K562 (cell line): ENCODE data around the gene NFATC3. TPM values are rescaled to one million over a fixed set of nuclear protein-coding genes. Genes with fewer than 3 reads are reported as not detected.

Experiments used
- CTBP1 ChIP-seq: fragments of 450-650 bp; IDR thresholded peaks from 2 replicates; pipeline ENCODE4 v1.6.1; 2016; ENCODE audit warnings: borderline replicate concordance
- HDAC3 ChIP-seq: fragments of 450-650 bp; IDR thresholded peaks from 2 replicates; pipeline ENCODE4 v1.6.1; 2018; ENCODE audit warnings: borderline replicate concordance, mild to moderate bottlenecking, moderate library complexity; ENCODE audit not compliant: partially characterized antibody
- JUNB ChIP-seq: fragments of 450-650 bp; formaldehyde crosslinking; conservative IDR thresholded peaks from 2 replicates; pipeline ENCODE4 v1.4.0; 2020; ENCODE audit warnings: mild to moderate bottlenecking
- JUND ChIP-seq, 2 experiments: IDR thresholded peaks; 2 replicates in 1 of 2; 3 replicates in 1 of 2; pipeline ENCODE4 v1.6.1; 2011; ENCODE audit warnings: borderline replicate concordance in 2 of 2, low read depth in 2 of 2, low read length in 2 of 2, improper control_type of control experiment in 1 of 2, missing biosample characterization in 1 of 2, missing genetic modification characterization in 1 of 2, missing genetic modification reagents in 1 of 2
- KDM2B ChIP-seq: fragments of 250-450 bp; sonication (Bioruptor Pico); IDR thresholded peaks from 2 replicates; pipeline ENCODE4 v1.8.0; 2021; ENCODE audit warnings: mild to moderate bottlenecking, moderate library complexity
- KDM4B ChIP-seq, 2 experiments: fragments of 450-650 bp in 1 of 2; sonication (generic) in 1 of 2; IDR thresholded peaks; 2 replicates each; pipeline ENCODE4 v1.6.1; 2016 to 2017; ENCODE audit warnings: borderline replicate concordance in 2 of 2, antibody characterized with exemption in 1 of 2, low read depth in 1 of 2, mild to moderate bottlenecking in 1 of 2
- RB1 ChIP-seq: fragments of 450-650 bp; IDR thresholded peaks from 2 replicates; pipeline ENCODE4 v1.6.1; 2017; ENCODE audit warnings: low read depth, mild to moderate bottlenecking
- SMAD1 ChIP-seq: fragments of 150-350 bp; IDR thresholded peaks from 2 replicates; pipeline ENCODE4 v1.6.1; 2014; ENCODE audit warnings: low read length, low read depth; ENCODE audit not compliant: partially characterized antibody
- SRSF9 ChIP-seq: fragments of 200-400 bp; formaldehyde crosslinking; IDR thresholded peaks from 2 replicates; pipeline ENCODE4 v1.6.1; 2017; ENCODE audit warnings: low read depth, low read length, borderline replicate concordance
- TBP ChIP-seq: optimal IDR thresholded peaks from 2 replicates; pipeline ENCODE3; 2011; ENCODE audit warnings: low read depth, low read length, improper control_type of control experiment
- XRCC4 ChIP-seq: IDR thresholded peaks from one replicate; pipeline ENCODE4 v1.6.1; 2011; ENCODE audit not compliant: insufficient read depth, insufficient read length; ENCODE audit errors: extremely low read depth
- YBX1 ChIP-seq: fragments of 450-650 bp; IDR thresholded peaks from 2 replicates; pipeline ENCODE4 v1.7.1; 2016; ENCODE audit warnings: mild to moderate bottlenecking
- ZFPM2 ChIP-seq: fragments of 250-450 bp; sonication (Bioruptor Pico); IDR thresholded peaks from 2 replicates; pipeline ENCODE4 v1.5.1; 2022; ENCODE audit warnings: mild to moderate bottlenecking
- ZNF212 ChIP-seq: fragments of 450-650 bp; formaldehyde crosslinking; IDR thresholded peaks from 2 replicates; pipeline ENCODE4 v1.4.0; 2020; ENCODE audit warnings: mild to moderate bottlenecking
- ZNF224 ChIP-seq: sonication (generic); formaldehyde crosslinking; IDR thresholded peaks from 2 replicates; pipeline ENCODE4 v1.8.0; 2022; ENCODE audit warnings: mild to moderate bottlenecking, missing genetic modification reagents
- ZNF561 ChIP-seq: fragments of 450-650 bp; formaldehyde crosslinking; conservative IDR thresholded peaks from 2 replicates; pipeline ENCODE4 v1.4.0; 2020; ENCODE audit warnings: mild to moderate bottlenecking, moderate library complexity
- ZNF695 ChIP-seq: fragments of 450-650 bp; formaldehyde crosslinking; IDR thresholded peaks from 2 replicates; pipeline ENCODE4 v1.4.0; 2020; ENCODE audit warnings: mild to moderate bottlenecking, moderate library complexity
- polyA plus RNA-seq, 8 experiments: library from polyadenylated mRNA; depleted of rRNA in 4 of 8; stranded (reverse) in 5 of 8; unstranded in 3 of 8; fragments of >200 nt; fragmentation: Nextera tagmentation in 2 of 8; fragmentation: Illumina TruSeq in 1 of 8; extraction: Ambion mirVana in 2 of 8; extraction: Trizol in 1 of 8; gene quantifications; 2 replicates each; pipeline versions ENCODE4 v1.2.1 to v1.2.3, GENCODE V29; 2011 to 2014; ENCODE audit warnings: inconsistent platforms in 1 of 8, missing spikeins in 1 of 8
- total RNA-seq, 7 experiments: library from RNA; depleted of rRNA in 6 of 7; stranded (reverse); fragments of >200 nt in 6 of 7; fragmentation: Illumina TruSeq in 2 of 7; extraction: Trizol in 2 of 7; gene quantifications; 2 replicates each; pipeline versions ENCODE4 v1.2.1 to v1.2.3, GENCODE V29; 2011 to 2021; ENCODE audit warnings: low replicate concordance in 1 of 7
- TF ChIP-seq, protein P1 (sequence below): fragments of 250-450 bp; sonication (Bioruptor Pico); IDR thresholded peaks from 2 replicates; pipeline ENCODE4 v1.5.0; 2021; ENCODE audit warnings: mild to moderate bottlenecking, moderate library complexity
- TF ChIP-seq, protein P2 (sequence below), 2 experiments: fragments of 250-450 bp in 1 of 2; fragments of 450-650 bp in 1 of 2; sonication (Bioruptor Pico) in 1 of 2; IDR thresholded peaks; 2 replicates each; pipeline versions ENCODE4 v1.6.1 to v1.8.0; 2016 to 2021; ENCODE audit warnings: mild to moderate bottlenecking in 2 of 2, moderate library complexity in 2 of 2, missing compliant biosample characterization in 1 of 2, missing genetic modification characterization in 1 of 2
- TF ChIP-seq, protein P3 (sequence below): sonication (generic); formaldehyde crosslinking; IDR thresholded peaks from 2 replicates; pipeline ENCODE4 v1.8.0; 2022; ENCODE audit warnings: missing genetic modification reagents, mild to moderate bottlenecking, moderate library complexity, borderline replicate concordance
- TF ChIP-seq, protein P4 (sequence below): fragments of 200-800 bp; sonication (Bioruptor generic); IDR thresholded peaks from 2 replicates; pipeline ENCODE4 v1.6.1; 2017; ENCODE audit warnings: missing genetic modification characterization, missing compliant biosample characterization

NFATC3 gene
- total and polyA plus RNA-seq, 9 of the 15 experiments (the other 6 are each of a cell fraction or from before 2014, with no cell fraction given) = 15.7 to 98.4 (median 59.4) TPM

DNA sequence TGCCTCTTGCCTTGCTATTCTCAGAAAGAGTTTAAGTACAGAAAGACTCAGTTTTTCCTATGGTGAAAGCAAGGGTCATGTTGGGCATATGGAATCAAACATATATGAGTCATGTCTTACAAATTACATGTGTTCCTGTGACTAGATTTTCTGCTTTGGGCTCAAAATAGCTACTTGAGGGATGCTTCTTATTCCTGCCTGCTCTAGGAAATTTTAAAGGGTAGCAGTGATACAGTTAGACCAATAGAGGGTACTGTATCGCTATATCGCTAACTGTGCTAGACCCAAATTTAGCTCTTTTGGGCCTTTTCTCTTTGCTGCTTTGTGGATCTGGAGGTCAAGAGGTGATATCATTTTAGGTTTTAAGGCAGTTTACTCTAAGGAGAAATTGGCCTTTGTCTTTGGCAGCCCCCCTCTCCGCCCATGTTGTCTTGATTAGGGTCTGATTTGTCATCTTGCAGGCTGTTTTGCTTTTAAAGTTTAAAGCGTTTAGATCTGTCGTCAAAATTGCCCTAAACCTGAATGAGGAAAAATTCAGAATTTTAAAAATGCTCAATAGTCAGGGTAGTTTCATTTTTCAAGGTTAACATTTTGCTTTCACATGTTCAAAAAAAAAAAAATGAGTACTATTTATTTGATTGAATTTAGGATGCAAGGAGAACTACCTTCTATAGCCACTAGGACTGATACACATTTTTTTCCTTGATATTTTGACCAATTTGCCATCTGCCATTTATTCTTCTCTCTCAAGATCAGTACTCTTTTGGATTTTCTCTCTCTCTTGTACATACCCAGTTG lies 8.8 kb downstream of the NFATC3 start (continued):
- TF ChIP-seq, protein P1, sequence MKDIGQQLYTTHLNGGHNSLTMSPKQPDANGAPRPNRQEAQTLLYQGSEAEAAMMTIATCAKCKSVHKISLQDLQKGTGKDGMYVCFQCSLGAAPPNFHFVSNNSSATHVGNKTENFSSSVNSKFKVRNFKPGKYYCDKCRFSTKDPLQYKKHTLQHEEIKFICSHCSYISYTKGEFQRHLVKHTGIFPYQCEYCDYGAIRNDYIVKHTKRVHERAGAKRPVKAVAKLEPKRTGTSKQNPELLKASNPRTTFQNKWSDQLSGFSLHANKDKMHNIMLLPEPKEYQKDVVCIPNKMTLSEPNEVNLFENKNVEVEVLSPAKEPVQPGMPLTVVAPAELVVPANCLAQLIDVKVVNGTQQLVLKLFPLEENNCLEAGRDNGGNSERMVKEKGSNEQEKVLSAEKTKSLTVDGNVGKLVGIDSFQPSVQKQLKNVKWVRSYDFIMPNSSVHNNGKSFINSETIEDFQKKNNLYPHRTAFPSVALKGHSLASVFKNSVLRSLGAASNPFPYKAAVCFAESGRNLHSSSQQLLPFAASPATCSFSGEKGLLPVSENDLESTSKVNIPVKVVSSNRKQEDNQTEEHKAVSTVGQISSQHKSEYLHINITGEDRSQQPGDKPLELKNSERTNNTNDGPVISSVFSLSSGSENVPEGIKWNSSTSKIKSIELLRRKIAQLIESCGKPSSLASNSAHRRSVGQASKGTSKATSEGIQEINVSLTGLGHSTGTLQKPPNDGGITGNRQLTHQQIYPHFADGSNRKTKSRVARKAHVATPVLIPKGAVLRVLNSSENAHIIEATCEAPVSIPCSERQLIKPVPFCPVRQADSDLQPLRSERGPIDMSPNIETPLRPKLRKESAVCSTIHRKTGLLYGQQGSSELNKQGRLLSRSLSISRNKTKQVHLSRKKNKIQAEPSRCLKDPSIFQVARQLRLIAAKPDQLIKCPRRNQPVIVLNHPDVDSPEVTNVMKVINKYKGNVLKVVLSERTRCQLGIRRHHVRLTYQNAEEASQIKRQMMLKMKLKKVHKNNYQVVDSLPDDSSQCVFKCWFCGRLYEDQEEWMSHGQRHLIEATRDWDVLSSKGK (CRISPR knock-in tag) = no peak
- TF ChIP-seq, protein P2, sequence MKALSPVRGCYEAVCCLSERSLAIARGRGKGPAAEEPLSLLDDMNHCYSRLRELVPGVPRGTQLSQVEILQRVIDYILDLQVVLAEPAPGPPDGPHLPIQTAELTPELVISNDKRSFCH (CRISPR knock-in tag; IDR thresholded peaks at IDR 0.05) = no peak
- TF ChIP-seq, protein P2 (tag; IDR thresholded peaks at IDR 0.05) = no peak
- TF ChIP-seq TBP (no peak), XRCC4 (no peak), KDM4B (IDR thresholded peaks at IDR 0.05; ENCODE audit: borderline replicate concordance in 2 of 2, low read depth in 1 of 2) (no peak), RB1 (no peak), ZNF224 (CRISPR knock-in tag) (no peak), KDM2B (CRISPR knock-in tag) (no peak), HDAC3 (no peak), ZFPM2 (no peak), ZNF695 (no peak), JUND (IDR thresholded peaks at IDR 0.05; ENCODE audit: borderline replicate concordance, low read depth, low read length) (no peak), JUND (tag; IDR thresholded peaks at IDR 0.05; ENCODE audit: borderline replicate concordance, low read depth, low read length) (peak; percentile 24; the same call in 1 of the 3 replicates), CTBP1 (peak; percentile 43), ZNF212 (CRISPR knock-in tag) (no peak), SMAD1 (no peak), JUNB (CRISPR knock-in tag) (no peak), ZNF561 (CRISPR knock-in tag) (no peak), YBX1 (no peak), SRSF9 (no peak)
- TF ChIP-seq, protein P3, sequence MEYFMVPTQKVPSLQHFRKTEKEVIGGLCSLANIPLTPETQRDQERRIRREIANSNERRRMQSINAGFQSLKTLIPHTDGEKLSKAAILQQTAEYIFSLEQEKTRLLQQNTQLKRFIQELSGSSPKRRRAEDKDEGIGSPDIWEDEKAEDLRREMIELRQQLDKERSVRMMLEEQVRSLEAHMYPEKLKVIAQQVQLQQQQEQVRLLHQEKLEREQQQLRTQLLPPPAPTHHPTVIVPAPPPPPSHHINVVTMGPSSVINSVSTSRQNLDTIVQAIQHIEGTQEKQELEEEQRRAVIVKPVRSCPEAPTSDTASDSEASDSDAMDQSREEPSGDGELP (CRISPR knock-in tag) = no peak
- TF ChIP-seq, protein P4, sequence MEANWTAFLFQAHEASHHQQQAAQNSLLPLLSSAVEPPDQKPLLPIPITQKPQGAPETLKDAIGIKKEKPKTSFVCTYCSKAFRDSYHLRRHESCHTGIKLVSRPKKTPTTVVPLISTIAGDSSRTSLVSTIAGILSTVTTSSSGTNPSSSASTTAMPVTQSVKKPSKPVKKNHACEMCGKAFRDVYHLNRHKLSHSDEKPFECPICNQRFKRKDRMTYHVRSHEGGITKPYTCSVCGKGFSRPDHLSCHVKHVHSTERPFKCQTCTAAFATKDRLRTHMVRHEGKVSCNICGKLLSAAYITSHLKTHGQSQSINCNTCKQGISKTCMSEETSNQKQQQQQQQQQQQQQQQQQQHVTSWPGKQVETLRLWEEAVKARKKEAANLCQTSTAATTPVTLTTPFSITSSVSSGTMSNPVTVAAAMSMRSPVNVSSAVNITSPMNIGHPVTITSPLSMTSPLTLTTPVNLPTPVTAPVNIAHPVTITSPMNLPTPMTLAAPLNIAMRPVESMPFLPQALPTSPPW (CRISPR knock-in tag) = no peak
